ENCODE measurements around the gene TRIM67.

DNA sequence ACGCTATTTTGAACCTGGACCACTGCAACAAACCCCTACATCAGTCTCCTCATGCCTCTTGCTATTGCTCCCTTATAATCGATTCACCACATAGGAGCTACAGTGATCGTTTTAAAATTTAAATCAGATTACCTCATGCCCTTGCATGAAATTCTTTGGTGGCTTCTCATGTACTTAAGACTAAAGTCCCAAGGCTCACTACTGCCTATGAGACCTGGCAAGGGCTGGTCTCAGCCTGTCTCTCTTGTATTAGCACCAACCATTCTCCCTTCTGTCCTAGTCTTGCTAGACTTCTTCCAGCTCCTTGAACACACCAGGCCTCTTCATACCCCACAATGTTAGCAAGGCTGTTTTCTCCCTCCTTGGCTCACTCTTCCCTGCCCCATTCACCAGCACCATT lies 72.6 kb downstream of the TRIM67 start:
- no peak for TF ChIP-seq POLR2A (IDR thresholded peaks at IDR 0.05)
- TF ChIP-seq, protein P1, sequence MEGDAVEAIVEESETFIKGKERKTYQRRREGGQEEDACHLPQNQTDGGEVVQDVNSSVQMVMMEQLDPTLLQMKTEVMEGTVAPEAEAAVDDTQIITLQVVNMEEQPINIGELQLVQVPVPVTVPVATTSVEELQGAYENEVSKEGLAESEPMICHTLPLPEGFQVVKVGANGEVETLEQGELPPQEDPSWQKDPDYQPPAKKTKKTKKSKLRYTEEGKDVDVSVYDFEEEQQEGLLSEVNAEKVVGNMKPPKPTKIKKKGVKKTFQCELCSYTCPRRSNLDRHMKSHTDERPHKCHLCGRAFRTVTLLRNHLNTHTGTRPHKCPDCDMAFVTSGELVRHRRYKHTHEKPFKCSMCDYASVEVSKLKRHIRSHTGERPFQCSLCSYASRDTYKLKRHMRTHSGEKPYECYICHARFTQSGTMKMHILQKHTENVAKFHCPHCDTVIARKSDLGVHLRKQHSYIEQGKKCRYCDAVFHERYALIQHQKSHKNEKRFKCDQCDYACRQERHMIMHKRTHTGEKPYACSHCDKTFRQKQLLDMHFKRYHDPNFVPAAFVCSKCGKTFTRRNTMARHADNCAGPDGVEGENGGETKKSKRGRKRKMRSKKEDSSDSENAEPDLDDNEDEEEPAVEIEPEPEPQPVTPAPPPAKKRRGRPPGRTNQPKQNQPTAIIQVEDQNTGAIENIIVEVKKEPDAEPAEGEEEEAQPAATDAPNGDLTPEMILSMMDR (IDR thresholded peaks at IDR 0.05), result no peak
